ENCODE data around the gene PIP5K1B. TPM values are rescaled to one million over a fixed set of nuclear protein-coding genes. Genes with fewer than 3 reads are reported as not detected.

PIP5K1B gene
- total RNA-seq, 1 experiment from 2014 or later, result not detected

DNA sequence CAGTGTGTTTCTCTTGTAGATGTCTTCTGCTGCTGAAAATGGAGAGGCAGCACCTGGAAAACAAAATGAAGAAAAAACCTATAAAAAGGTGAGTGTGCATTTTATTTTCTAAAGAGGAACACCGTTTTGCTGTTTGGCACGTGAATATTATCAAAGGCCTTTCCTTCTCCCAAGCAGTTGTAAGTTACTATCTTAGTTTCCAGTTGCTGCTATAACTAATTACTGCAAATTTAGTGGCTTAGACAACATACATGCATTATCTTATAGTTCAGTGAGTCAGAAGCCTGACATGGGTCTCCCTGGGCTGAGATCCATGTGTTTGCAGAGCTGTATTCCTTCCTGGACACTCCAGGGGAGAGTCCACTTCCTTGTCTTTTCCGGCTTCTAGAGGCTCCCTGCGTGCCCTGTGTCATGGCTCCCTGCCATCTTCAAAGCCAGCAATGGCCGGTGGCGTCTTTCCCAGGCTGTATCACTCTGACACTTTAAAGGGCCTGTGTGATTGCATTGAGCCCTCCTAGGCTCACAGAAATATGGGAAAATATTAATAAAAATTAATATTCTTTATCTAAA is 117.6 kb downstream of the PIP5K1B start:
- no peak overlapping the region for H3K4me3 ChIP-seq (ENCODE audit: low read length)
- no peak overlapping the region for H3K27ac ChIP-seq (ENCODE audit: low read length)
- intact Hi-C loops (cut with micrococcal nuclease), result no loop called here
- H4K20me1 ChIP-seq (ENCODE audit: low read length), result no peaks in the 10 kb centered on the region
- CTCF ChIA-PET, result no interaction called here
- POLR2A ChIA-PET (ENCODE audit: unreplicated experiment), result no interaction called here
- no peak overlapping the region for H3K4me2 ChIP-seq (ENCODE audit: low read length)
- ATAC-seq (peak; percentile 82), DNase-seq (peak; percentile 31)
- H3K27me3 ChIP-seq (ENCODE audit: low read length), result peaks cover 19% of the 10 kb centered on the region
- no peaks in the 10 kb centered on the region for H3F3A ChIP-seq (ENCODE audit: low read length, unreplicated experiment)
- TF ChIP-seq, protein P1, sequence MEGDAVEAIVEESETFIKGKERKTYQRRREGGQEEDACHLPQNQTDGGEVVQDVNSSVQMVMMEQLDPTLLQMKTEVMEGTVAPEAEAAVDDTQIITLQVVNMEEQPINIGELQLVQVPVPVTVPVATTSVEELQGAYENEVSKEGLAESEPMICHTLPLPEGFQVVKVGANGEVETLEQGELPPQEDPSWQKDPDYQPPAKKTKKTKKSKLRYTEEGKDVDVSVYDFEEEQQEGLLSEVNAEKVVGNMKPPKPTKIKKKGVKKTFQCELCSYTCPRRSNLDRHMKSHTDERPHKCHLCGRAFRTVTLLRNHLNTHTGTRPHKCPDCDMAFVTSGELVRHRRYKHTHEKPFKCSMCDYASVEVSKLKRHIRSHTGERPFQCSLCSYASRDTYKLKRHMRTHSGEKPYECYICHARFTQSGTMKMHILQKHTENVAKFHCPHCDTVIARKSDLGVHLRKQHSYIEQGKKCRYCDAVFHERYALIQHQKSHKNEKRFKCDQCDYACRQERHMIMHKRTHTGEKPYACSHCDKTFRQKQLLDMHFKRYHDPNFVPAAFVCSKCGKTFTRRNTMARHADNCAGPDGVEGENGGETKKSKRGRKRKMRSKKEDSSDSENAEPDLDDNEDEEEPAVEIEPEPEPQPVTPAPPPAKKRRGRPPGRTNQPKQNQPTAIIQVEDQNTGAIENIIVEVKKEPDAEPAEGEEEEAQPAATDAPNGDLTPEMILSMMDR (conservative IDR thresholded peaks at IDR 0.05; ENCODE audit: low read depth, low read length), result no peak
- TF ChIP-seq EZH2 (IDR thresholded peaks at IDR 0.05; ENCODE audit: low read length, unreplicated experiment) (no peak), EZH2phosphoT487 (IDR thresholded peaks at IDR 0.05; ENCODE audit: borderline replicate concordance, low read length) (no peak)
- no peaks in the 10 kb centered on the region for H3K79me2 ChIP-seq (ENCODE audit: low read length)
- H2AFZ ChIP-seq (ENCODE audit: low read length), result no peak overlapping the region
- no peaks in the 10 kb centered on the region for H3K9me3 ChIP-seq (ENCODE audit: low read length)
- no TSS peak for BruUV-seq (replicated peaks)
- no peaks in the 10 kb centered on the region for H3K4me1 ChIP-seq (ENCODE audit: insufficient read depth, low read length)
- no peaks in the 10 kb centered on the region for H3K9me2 ChIP-seq (replicated peaks; ENCODE audit: low read length)
- no peak overlapping the region for H3K9ac ChIP-seq (ENCODE audit: low read length)
- H3K36me3 ChIP-seq (ENCODE audit: low read depth, low read length), result no peaks in the 10 kb centered on the region

DNA sequence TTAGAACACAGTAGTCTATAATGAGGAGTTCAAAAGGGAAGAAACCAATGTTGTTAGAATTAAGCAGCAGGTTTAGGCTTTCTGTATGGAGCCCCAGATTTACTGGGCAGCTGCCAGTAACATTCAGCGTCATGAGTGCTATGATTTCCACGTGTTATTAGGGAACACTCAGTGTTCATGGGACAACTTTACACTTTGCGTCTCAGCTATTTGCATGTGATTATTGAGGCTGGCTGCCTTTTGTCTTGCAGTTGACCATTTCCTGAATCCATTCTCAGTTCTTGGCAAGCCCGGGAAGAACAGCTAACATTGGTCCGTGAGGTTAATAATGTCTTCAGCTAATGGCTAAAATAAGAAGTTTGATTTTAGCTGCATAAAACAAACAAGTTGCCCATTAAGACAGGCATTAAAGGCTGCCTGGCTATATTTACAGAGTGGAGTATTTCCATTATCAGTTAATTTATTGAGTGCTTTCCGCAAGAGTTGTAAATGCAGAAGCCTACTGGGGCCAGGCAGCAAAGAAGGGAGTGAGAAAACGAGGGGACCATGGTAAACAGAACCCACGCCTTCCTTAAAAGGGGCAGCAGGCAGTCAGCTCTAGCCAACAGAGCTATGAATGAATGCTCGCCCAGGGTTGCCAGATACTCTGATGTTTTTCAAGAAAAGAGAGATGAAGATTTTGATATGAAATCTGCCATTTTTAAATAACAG is 120.9 kb downstream of the PIP5K1B start:
- Histone ChIP-seq H3K27ac (ENCODE audit: low read length) (no peak overlapping the region), H3F3A (ENCODE audit: low read length, unreplicated experiment) (no peaks in the 10 kb centered on the region), H3K9ac (ENCODE audit: low read length) (no peak overlapping the region), H3K9me2 (replicated peaks; ENCODE audit: low read length) (no peaks in the 10 kb centered on the region), H3K9me3 (ENCODE audit: low read length) (no peaks in the 10 kb centered on the region), H3K36me3 (ENCODE audit: low read depth, low read length) (no peaks in the 10 kb centered on the region), H3K4me3 (ENCODE audit: low read length) (no peak overlapping the region), H3K4me1 (ENCODE audit: insufficient read depth, low read length) (no peaks in the 10 kb centered on the region), H4K20me1 (ENCODE audit: low read length) (no peaks in the 10 kb centered on the region), H3K79me2 (ENCODE audit: low read length) (no peaks in the 10 kb centered on the region), H3K27me3 (ENCODE audit: low read length) (peaks cover 35% of the 10 kb centered on the region), H2AFZ (ENCODE audit: low read length) (no peak overlapping the region), H3K4me2 (ENCODE audit: low read length) (no peak overlapping the region)
- intact Hi-C loops (cut with micrococcal nuclease), result no loop called here
- POLR2A ChIA-PET (ENCODE audit: unreplicated experiment), result no interaction called here
- ATAC-seq (no peak), DNase-seq (no peak)
- CTCF ChIA-PET, result no interaction called here
- TF ChIP-seq EZH2 (IDR thresholded peaks at IDR 0.05; ENCODE audit: low read length, unreplicated experiment), result no peak
- TF ChIP-seq, protein P1 (conservative IDR thresholded peaks at IDR 0.05; ENCODE audit: low read depth, low read length), result no peak
- TF ChIP-seq EZH2phosphoT487 (IDR thresholded peaks at IDR 0.05; ENCODE audit: borderline replicate concordance, low read length), result no peak
- no TSS peak for BruUV-seq (replicated peaks)

All from PC-3 (cell line).